NCI-H82 treated with DMSO at 0.1 percent for 48 hours (cell line): ENCODE measurements around the gene AP3B1.

Experiments
- DNase-seq: peaks from one replicate; lab custom pipeline; 2025; ENCODE audit not compliant: unreplicated experiment; lab: John Stamatoyannopoulos, UW

The AP3B1 gene

GRCh38 chr5:78008356-78008967, 286.0 kb downstream of the AP3B1 start:
- DNase-seq, result peak; percentile 31

GRCh38 chr5:78007233-78007632, 287.3 kb downstream of the AP3B1 start:
- peak; percentile 70 for DNase-seq

- DNase-seq, result no peak
Observed at GRCh38 chr5:78006449-78006848, 288.0 kb downstream of the AP3B1 start.

GRCh38 chr5:78005021-78005785, 289.3 kb downstream of the AP3B1 start:
- peak; percentile 48 for DNase-seq

- no peak for DNase-seq
Observed at GRCh38 chr5:78004559-78004958, 289.9 kb downstream of the AP3B1 start.

- DNase-seq, result peak; percentile 70
Observed at GRCh38 chr5:78003919-78004318, 290.6 kb downstream of the AP3B1 start.

- DNase-seq, result no peak
Observed at GRCh38 chr5:78003450-78003849, 291.0 kb downstream of the AP3B1 start.

- DNase-seq, result peak; percentile 36
Observed at GRCh38 chr5:78002690-78003089, 291.8 kb downstream of the AP3B1 start.

- DNase-seq, result no peak
Observed at GRCh38 chr5:78001197-78001596, 293.3 kb downstream of the AP3B1 start.

GRCh38 chr5:78000191-78000590, 294.3 kb downstream of the AP3B1 start:
- no peak for DNase-seq

- no peak for DNase-seq
Observed at GRCh38 chr5:77999399-77999798, 295.1 kb downstream of the AP3B1 start.

GRCh38 chr5:77996943-77997342, 297.6 kb downstream of the AP3B1 start:
- DNase-seq, result no peak

GRCh38 chr5:77995793-77996409, 298.6 kb downstream of the AP3B1 start:
- DNase-seq, result peak; percentile 45

GRCh38 chr5:77994943-77995342, 299.6 kb downstream of the AP3B1 start:
- no peak for DNase-seq

GRCh38 chr5:77993855-77994318, 300.6 kb downstream of the AP3B1 start:
- DNase-seq, result no peak

- DNase-seq, result no peak
Observed at GRCh38 chr5:77993141-77993854, 301.2 kb downstream of the AP3B1 start.

GRCh38 chr5:77991084-77991483, 303.4 kb downstream of the AP3B1 start:
- no peak for DNase-seq

GRCh38 chr5:77990020-77990419, 304.5 kb downstream of the AP3B1 start:
- peak; percentile 22 for DNase-seq

GRCh38 chr5:77987988-77988387, 306.5 kb downstream of the AP3B1 start:
- DNase-seq, result no peak

GRCh38 chr5:77987331-77987730, 307.2 kb downstream of the AP3B1 start:
- DNase-seq, result peak; percentile 85

- no peak for DNase-seq
Observed at GRCh38 chr5:77986261-77986660, 308.2 kb downstream of the AP3B1 start.
